ACHN (cell line): ENCODE data around the gene PLEKHM1.
A peak's percentile ranks its signal among the peaks of the same experiment; 100 is the strongest.
"Not testable (repeated sequence)": the region's sequence is repeated elsewhere in the genome, so short reads cannot be mapped to it uniquely, and the experiment has no call there.

Experiments
- DNase-seq: peaks from one replicate; pipeline ENCODE4 v3.0.0-alpha.2; 2015
- in situ Hi-C: cut with HindIII; loops from 2 replicates; pipeline ENCODE4 v1.10.0; 2017; ENCODE audit warnings: low sequenced_read_pairs, low pct_ligation_motif_present, low pct_unique_long_range_greater_than_20kb

The PLEKHM1 gene

DNA sequence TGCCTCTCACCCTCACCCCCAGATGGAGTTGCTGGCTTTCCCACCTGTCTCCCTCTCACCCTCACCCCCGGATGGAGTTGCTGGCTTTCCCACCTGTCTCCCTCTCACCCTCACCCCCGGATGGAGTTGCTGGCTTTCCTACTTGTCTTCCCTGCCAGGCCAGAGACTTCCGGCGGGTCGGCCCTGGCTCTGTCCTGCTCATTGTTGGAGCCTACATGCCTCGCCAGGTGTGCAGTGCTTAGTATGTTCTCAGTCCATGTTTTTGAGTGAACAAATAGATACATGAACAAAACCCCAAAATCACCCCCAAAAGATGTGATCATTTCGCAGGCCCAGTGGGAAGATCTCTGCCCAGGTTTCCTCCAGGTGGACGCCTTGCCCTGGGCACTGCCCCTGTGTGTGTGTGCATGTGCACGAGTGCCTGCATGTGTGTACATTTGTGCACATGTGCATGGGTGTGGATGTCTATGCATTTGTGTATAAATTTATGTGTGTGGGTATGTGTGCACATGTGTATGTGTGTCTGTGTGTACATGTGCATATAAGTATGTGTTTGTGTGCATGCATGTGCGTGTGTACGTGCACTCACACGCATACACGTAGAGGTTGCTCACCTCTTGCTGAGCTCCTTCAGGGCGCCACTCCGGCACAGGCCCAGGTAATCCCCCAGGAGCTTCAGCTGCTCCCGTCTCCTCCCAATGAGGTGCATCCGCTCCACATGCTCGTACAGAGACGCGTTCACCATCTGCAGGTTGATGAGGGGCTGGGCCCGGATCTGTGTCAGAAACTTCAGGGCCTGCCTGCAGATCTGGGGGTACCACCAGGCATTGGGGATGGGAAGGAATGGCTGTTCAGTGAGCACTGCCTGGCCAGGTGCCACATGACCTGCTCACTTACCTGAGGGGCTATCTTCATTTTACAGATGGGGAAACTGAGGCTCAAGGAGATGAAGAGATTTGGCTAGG is 45.4 kb downstream of the PLEKHM1 start:
- in situ Hi-C loops, DNase-seq: not testable (repeated sequence)

- in situ Hi-C loops, DNase-seq: not testable (repeated sequence)
These were observed 46.2 kb downstream of the PLEKHM1 start for GRCh38 chr17:45444301-45444700.

DNA sequence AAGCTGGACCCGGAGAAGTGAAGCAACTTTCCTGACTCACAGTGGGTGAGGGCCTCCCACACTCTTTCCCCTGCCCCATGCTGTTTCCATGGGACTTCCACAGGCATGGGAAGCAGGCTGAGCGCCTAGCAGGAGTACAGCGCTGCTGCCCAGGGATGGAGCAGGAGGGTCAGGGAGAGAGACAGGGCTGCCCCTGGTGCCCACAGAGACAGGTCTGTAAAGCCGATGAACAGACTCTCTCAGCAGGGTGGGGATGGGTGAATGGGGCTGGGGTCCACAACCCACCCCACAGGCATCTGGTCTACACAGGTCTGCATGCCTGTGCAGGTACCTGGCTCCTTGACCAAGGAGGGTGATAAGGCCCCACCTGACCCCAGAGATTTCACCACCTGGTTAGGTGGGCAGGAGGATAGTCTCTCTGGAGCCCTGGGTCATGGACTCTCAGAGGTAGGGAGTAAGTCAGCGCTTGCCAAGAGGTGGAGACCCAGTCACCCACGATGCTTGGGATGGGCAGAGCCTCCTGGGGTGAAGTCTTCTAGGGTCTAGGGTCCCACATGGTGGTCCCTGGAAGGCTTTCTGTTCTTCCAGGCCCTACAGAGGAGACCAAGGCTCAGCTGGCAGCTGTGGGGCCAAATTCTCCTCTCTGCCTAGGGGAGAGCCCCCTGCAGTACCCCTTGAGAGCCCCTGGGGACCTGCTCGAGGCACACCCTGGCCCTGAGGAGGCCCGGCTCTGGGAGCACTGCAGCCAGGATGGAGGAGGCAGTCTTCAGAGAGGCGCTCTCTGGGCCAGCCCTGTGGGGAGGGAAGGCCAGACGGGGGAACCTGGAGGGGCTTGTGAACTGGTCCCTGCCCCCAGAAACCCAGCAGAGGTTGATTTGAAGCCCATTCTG is 46.9 kb downstream of the PLEKHM1 start:
- in situ Hi-C loops, DNase-seq: not testable (repeated sequence)

DNA sequence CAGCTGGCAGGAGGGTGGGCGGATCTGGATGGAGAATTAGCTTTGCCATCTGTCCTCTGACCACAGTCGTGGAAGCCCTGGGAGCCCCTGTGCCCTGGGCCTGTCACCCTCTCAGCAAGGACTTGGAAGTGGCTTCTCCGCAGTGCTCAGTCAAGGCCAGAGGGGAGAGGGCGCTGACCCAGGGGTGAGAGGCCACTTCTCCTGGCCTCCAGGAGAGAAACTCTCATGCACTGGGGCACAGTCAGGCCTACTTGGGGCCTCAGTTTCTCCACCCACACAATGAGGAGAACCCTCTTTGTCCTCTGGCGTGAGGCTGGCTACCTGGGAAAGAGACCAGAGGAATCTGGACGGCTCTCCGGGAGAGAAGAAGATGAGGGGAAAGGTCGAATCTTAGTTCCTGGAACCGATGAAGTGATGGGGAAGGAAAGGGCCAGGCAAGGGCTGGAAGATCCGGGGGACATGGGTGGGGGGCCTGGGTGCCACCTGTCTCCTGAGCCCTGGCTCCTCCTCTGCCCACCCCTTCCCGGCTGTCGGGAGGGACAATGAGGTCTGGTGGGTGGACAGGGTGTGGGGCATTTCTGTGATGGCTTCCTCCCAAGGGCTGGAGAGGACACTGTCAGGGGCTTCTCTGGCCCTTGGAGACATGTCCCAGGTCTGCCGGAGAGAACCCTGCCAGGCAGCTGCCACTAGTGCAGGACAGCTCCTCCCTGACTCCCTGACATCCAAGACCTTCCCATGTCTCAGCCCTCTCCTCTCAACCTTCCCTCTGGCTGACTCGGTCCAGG is 48.8 kb downstream of the PLEKHM1 start:
- in situ Hi-C loops, result no loop called here
- no peak for DNase-seq

DNA sequence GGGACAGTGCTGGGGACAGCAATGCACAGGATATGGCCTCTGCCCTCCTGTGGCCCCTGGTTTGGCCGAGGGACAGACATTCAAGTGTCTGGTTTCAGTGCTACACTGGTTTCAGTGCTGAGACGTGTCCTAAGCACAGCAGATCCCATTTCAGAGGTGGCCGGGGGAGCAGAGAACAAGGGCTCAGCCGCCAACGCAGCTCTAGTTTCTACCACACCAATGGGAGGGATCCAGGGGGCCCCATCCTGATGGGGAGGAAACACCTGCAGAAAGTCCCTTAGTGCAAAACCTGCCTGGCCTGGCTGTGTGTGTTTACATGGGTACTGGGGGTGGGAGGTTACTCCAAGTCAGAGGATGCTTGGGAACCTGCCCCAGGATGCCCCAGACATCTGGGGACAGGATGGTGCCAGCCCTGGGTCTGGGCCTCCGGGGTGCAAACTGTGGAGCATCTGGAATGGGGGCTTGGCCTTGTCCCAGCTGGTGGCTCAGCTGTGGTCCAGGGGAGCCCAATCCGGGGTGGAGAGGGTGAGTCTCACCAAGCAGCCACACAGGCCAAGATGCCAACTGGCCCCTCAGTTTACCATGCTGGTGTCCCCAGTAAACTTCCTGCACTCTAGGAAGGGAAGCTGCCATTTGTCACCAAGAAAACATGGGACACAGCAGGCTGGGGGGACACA is 49.5 kb downstream of the PLEKHM1 start:
- DNase-seq, in situ Hi-C loops: not testable (repeated sequence)

GRCh38 chr17:45440161-45440778 is 50.3 kb downstream of the PLEKHM1 start:
- DNase-seq, result no peak
- in situ Hi-C loops, result no loop called here

- in situ Hi-C loops, result no loop called here
These were observed 51.5 kb downstream of the PLEKHM1 start for GRCh38 chr17:45438931-45439610.

DNA sequence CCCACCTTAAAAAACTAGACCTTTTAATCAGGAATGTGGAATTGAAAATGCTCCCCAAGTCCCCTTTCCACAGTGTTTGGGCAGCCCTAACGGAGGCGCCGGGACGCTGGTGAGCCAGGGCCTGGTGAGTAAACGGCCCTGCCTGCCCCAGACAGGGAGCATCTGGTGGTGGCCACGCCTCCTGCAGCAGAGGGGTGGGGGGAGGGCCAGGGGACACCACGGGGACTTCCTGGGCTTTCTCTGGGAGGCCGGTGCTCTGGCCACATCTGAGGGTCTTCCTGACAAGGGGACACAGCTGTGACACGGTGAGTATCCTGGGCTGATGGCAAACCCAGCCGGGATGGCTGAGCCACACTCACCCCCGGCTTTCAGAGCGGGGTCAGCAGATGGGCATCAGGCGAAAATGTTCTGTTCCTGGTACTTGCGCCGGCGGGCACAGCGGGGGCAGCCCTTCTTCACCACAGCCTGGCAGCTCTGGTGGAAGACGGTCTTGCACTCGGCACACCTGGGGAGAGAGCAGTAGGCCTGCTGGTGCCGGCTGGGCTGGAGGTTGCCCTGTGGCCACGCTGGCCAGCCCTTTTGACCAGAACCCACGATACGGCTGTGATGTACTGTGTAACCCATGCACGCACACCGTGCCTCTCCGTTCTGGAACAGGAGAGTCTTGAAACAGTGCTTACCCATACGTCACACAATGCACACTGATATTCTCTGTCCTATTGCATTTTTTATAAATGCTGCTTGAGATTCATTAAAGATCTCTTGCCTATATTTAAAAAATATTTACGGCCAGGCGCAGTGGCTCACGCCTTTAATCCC is 52.8 kb downstream of the PLEKHM1 start:
- in situ Hi-C loops, result no loop called here
- no peak for DNase-seq

More at GRCh38 chr17:45438931-45439610, 51.5 kb downstream of the PLEKHM1 start:
- DNase-seq, result no peak

- in situ Hi-C loops, result no loop called here
- no peak for DNase-seq
These were observed 53.7 kb downstream of the PLEKHM1 start for GRCh38 chr17:45436625-45437464.

DNA sequence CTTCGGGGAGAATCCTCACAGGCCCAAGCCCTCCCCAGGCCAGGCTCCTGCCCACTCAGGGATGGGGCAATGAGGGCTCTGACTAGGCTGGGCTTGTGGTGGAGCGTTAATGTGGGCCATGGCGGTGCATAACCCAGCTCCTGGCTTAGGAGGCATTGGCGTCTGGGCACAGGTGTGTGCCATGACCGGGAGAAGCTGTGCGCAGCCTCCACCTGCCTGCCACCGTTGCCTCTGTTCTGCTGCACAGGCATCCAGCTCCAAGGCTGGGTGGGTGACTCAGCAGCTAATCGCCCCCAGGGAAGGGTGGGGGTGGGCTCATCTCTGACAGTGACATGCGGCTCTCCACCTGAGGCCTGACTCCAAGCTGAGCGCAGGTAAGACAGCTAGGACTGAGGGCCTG is 54.4 kb downstream of the PLEKHM1 start:
- in situ Hi-C loops, result no loop called here

GRCh38 chr17:45435481-45435880 is 55.0 kb downstream of the PLEKHM1 start:
- no peak for DNase-seq
- in situ Hi-C loops, result no loop called here

More for the DNA sequence above, 54.4 kb downstream of the PLEKHM1 start:
- DNase-seq, result no peak

DNA sequence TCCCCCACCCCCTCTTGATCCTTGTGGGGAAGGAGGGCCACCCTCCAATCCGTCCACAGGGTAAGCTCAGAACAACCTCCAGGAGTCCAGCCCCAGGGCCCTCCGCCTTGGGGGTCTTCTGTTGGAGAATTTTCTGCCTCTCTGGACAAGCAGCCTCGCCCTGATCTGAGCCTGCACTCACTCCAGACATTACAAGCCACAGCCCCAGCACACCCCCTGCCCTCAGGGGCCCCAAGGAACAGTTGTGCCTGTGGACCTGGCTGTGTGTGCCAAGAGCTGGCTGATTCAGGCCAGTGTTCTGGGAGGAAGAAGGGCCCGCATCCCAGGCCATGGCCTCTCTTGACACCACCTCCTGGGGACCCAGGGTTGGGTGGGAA is 57.4 kb downstream of the PLEKHM1 start:
- in situ Hi-C loops, result no loop called here
- no peak for DNase-seq

DNA sequence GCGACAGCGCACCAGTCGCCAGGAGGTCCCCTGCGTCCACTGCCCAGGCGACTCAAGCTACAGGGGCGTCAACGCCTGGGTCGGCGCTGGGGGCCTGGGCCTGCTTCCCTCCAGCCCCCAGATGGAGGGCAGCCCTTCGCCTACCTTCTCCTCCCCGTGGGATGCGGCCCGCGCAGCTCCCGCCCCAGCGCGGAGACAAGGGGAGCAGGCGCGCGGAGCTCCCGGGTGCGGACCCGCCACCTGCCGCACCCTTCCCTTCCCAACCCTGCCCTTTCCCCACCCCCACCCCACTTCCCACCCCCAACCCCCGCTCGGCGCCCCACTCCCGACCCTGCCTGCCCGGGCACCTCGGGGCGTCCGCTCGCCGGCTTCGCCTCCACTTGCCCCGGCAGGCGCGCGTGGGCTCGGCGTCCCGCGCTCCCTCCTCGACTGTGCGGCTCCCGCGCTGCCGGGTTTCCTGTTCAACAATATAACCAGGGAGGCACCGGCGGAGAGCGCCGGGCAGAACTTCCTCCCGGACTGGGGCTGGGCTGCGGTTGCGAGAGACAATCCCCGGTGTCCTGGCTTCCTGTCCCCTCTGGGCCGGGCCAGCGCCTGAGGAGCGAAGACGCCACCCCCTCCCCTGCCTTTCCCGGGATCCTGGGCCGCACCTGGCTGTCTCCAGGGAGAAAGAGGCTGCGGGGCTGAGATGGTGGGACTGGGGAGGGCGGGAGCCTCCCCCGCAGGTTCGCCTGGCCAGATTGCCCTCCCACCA is 57.9 kb downstream of the PLEKHM1 start, which contains the start of gene ARHGAP27:
ARHGAP27 (minus strand) TSS at position 466 of the 754 bp plus-strand sequence. CDS start 2,591 bp downstream, outside the sequence.
- no peak for DNase-seq
- in situ Hi-C loops, result no loop called here

DNA sequence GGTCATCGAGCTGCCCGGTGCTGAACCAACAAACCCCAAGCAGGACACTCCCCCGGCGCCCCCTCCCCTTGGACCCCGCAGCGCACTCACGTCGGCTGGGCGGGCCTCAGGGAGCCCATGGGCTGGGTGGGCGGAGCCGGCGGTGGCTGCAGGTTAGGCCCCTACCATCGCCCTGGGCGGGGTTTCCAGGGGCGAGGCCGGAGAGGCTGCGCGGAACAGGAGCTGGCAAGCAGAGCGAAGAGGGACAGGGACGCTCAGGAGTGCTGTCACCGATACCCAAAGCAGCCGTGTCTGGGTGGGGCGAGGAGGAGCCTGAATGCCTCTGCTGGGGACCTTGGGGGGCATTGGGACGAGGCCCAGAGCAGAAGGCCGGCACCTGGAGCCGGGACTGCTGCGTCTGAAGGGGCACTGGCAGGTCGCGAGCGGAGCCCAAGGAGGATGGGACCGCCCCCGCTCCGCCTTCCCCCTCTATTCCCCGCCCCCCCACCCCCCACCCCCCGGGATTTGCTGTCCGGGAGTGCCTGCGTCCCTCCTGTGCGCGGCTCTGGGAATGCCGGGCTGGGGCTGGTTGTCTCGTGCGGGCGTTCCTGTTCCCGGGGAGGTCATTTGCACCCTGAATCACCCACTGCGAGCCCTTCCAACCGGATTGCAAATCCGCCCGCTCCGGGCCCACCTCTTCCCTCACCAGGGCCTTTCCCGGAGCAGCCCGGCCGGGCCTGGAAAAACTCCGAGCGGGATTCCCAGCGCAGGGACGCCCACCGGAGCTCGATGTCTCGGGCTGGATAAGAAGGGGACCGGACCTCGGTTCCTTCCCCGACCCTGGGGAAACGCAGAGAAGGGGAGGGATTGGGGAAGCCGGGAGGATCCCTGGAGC is 58.8 kb downstream of the PLEKHM1 start:
- in situ Hi-C loops, result no loop called here
- peak; percentile 86 for DNase-seq
